Peyer's patch (tissue), 4 donors: Measurements from ENCODE around the gene C19orf44.

Experiments used
- POLR2A ChIP-seq, 2 donors: fragments of 450-650 bp; IDR thresholded peaks; one replicate each; pipeline ENCODE4 v1.5.1; 2017; ENCODE audit warnings: antibody characterized with exemption in 2 of 2, mild to moderate bottlenecking in 2 of 2, moderate library complexity in 2 of 2
- TF ChIP-seq, protein P1 (sequence below), 6 experiments: fragments of 450-650 bp in 4 of 6; fragments of 200-600 bp in 2 of 6; sonication (generic) in 1 of 6; IDR thresholded peaks; one replicate each; pipeline ENCODE4 v1.5.1; 2017 to 2019; ENCODE audit warnings: antibody characterized with exemption in 6 of 6, mild to moderate bottlenecking in 3 of 6, moderate library complexity in 1 of 6

DNA sequence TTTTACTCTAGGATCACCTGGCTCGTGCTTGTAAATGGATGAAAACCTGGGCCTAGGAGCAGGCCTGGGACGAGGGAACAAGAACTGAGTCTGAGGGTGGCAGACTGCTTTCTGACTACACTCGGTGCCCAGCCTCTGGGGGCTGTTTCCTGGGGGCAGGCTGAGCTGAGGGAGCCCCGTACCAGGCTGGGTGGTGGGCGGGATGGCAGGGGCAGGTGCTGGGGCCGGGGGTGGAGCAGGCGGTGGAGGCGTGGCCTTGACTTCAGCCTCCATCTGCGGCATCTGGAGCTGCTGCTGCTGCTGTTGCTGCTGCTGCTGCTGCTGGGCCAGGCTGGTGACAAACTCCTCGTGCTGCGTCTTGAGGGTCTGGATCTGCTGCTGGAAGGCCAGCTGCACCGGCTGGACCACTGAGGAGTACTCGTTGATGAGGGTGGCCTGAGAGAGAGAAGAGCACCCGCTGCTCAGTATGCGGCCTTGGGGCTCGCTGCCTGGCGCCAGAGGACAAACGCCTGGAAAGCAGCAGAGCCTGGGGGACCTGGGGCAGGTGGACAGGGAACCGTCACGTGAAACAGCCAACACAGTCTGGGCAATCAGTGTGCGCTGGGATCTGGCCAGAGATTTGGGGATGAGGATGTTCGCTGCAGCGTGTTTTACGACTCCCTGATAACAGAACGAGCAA is 33.4 kb downstream of the C19orf44 start:
- TF ChIP-seq, protein P1, sequence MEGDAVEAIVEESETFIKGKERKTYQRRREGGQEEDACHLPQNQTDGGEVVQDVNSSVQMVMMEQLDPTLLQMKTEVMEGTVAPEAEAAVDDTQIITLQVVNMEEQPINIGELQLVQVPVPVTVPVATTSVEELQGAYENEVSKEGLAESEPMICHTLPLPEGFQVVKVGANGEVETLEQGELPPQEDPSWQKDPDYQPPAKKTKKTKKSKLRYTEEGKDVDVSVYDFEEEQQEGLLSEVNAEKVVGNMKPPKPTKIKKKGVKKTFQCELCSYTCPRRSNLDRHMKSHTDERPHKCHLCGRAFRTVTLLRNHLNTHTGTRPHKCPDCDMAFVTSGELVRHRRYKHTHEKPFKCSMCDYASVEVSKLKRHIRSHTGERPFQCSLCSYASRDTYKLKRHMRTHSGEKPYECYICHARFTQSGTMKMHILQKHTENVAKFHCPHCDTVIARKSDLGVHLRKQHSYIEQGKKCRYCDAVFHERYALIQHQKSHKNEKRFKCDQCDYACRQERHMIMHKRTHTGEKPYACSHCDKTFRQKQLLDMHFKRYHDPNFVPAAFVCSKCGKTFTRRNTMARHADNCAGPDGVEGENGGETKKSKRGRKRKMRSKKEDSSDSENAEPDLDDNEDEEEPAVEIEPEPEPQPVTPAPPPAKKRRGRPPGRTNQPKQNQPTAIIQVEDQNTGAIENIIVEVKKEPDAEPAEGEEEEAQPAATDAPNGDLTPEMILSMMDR (IDR thresholded peaks at IDR 0.05) = no peak
- no peak for TF ChIP-seq POLR2A (IDR thresholded peaks at IDR 0.05)
